Eye (tissue), 1 donor: ENCODE data around the gene SNX12.

Source experiments
- DNase-seq: peaks from one replicate; pipeline ENCODE4 v3.0.0-alpha.2; 2015

The SNX12 gene

DNA sequence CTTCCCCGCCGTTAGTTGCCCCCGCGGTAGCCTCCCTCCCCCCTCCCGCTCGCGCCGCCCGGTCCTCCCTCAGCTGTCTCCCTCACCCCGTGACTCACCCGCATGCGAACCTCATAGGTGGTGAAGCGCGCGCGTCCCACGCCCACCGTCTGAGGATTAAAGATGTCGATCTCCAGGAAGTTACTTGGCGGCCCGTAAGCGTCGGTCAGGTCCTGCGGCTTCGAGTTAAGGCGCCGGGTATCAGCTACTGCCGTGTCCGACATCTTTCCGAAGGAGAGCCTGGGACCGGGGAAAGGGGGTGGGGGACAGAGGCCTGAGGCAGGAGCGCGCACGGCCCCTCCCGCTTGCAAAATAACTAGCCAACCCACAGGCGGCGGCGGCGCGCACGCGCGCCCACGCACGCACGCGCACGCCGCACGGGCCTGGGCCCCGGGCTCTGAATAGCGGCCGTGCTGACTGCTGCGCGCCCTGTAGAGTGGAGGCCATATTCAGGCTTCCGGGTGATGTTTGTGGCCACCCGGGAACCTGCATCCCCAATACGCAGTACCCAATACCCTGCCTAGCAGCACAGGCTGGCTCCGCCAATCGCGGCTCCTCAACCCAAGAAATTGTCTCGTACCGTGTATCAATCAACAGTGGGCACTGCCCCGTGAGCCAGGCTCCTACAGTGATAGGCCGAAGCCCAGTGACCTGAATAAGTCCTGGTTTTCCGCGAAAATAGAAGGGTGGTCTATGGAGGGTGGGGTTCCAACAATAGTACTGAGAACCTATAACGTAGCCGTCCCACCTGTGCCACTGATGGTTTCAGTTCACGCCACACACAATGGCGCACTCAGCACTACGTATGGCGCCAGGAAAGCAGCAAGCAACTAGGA is at the start of gene SNX12:
Gene SNX12 (minus strand): TSS at position 291 of the 875 bp plus-strand sequence. CDS start 28 bp downstream, at position 263.
- DNase-seq: peak; percentile 94

DNA sequence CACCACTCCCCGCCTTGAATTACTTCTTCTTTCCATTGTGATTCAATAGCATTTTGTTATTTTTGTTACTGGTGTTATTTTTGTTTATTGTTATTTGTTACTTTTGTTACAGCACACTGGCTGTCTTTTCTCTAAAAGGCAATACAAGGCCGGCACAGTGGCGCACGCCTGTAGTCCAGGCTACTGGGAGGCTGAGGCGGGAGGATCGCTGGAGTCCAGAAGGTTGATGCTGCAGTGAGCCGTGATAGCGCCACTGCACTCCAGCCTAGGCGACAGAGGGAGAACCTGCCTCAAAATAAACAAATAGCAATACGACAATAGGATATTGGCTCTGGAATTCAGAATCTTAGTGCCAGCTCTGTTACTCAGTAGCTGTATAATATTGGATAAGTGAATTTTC is 49.2 kb upstream of the SNX12 start:
- DNase-seq: no peak

DNA sequence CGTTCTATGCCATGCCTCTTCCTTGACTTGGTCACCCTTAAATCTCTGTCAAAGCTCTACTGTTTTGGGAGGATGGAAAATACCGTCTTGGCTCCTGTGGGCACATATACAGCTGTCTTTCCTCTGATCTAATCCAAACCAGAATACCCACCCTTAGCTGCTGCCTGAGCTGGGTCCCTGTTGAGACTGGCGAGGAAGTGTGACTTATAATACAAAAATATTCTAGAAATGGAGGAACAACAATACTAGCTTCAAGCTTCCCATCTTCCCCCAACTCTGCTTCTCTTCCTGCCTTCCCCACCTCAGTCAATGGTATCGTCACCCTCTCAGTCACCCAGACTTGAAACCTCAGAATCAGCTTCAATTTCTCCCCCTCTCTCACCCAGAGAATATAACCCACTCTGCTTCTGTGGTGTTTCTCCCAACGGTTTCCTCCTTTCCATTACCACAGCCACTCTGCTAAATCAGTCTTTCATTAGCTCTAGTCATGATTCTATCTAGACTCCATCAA is 43.8 kb upstream of the SNX12 start:
- DNase-seq: no peak

DNA sequence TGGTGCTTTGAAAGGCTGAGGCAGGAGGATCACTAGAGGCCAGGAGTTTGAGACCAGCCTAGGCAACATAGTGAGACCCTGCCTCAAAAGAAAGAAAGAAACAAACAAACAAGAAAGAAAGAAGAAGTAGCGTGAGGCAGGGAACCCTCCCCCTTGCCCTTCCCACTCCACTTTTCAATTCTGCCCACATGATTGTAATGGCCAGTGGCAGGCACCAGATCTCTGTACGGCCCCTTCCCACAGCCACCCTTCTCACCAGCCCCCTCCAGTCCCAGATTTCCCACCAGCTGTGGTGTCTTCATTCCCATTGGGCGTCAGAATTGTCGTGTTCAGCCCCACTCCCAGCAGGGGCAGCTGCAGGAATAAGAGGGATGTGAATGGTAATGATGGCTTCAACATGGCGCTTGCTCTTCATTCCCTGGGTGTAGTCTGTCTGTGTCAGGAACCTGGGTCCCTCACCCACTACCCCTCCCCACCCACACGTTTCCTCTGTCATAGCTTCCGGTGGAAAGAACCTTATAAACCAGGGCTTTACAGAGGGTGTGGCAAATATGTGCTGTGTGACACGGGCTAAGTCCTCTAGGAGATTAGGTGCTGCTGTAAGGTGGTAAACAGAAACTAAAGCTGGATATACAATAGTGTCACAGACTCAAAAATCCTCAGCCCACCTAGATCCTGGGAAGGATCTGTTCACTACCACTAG is 43.2 kb upstream of the SNX12 start, which contains the start of gene IL2RG:
Gene IL2RG (minus strand): TSS at position 437 of the 703 bp plus-strand sequence. CDS start 38 bp downstream, at position 399.
- no peak for DNase-seq

DNA sequence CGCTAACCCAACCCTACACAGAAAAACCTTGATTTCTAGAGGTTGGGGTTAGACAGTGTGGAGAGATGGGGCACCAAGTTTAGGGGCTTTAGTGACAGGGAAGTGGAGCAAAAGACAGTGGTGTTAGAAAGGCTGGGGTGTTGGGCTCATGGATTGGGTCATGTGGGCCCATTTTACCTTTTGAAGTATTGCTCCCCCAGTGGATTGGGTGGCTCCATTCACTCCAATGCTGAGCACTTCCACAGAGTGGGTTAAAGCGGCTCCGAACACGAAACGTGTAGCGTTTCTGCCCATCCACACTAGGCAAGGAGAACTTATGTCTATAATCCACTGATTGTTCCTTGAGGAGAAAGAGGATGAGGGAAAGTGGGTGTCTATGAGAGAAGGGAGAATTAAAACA is 40.9 kb upstream of the SNX12 start:
- no peak for DNase-seq

DNA sequence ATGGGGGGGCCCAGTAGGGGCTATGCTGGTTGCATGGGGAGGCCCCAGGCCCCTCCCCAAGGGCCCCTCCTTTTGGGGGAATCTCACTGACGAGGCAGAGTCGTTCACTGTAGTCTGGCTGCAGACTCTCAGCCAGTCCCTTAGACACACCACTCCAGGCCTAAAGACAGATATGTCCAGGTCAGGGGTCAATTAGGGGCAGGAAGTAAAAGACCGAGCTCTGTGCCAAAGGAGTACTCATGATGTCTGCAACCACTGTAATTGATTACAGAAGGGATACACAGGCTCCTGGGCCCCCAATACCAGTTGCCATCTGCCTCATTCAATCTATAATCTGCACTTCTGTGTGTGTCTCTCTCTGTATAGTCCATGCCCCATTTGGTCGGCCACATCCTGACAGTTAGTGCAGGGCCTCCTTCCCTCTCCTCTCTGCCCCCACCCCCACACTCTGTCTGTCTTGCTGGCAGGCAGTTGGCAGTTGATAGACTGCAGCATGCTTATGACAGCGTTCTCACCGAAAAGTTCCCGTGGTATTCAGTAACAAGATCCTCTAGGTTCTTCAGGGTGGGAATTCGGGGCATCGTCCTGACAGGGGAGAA is 39.7 kb upstream of the SNX12 start:
- no peak for DNase-seq

DNA sequence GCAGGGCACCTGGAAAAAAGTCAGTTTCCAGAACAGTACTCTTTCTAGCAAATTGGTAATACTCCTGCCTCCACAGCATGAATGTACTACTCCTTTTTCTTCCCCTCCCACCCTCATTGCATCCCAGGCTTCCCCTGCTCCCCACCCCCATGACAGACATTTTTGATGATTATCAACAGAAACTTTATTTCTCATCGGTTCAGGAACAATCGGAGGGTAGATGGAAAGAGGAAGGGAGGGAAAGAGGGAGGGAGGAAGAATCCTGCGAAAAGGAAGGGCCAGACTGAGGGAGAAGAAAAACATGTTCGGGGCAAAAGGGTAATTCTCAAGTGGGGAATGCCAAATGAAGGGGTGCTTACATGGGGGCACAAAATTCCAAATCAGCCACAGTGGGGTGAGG is 39.1 kb upstream of the SNX12 start:
- no peak for DNase-seq

DNA sequence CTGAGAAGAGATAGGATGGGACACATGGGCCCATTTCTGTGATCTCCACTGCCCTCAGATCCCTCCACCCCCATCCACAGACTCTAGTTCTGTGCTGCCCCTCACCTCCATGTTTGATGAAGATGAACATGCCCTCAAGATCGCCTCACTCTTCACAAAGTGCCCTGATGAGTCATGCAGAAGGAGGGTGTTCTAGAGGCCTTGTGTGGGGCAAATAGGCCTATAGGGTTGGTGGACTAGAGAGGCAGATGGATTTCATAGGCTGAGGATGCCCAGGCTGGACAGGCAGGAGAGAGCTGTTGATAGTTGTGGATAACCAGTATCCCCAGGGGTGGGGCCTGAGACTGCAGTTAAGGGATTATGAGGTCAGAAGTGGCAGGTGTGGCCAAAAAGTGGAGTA is 38.3 kb upstream of the SNX12 start, which contains the start of gene CXorf65:
Gene CXorf65 (minus strand): TSS at position 314 of the 400 bp plus-strand sequence. CDS start 184 bp downstream, at position 130.
- DNase-seq: no peak

DNA sequence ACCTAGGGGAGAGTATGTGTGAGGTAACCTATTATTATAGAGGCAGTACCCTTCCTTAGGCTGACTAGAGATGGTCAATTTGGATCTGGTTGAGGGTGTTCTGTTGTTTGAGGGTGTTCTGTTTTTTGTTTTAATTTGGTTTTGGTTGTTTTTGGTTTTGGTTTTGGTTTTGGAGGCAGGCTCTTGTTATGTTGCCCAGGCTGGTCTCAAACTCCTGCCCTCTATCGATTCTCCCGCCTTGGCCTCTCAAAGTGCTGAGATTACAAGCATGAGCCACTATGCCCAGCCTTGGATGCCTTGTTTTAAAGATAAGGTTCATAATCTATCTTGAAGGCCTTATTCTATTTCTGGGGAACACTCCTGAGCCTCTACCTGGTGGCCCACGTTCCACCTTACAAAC is 37.5 kb upstream of the SNX12 start:
- no peak for DNase-seq

DNA sequence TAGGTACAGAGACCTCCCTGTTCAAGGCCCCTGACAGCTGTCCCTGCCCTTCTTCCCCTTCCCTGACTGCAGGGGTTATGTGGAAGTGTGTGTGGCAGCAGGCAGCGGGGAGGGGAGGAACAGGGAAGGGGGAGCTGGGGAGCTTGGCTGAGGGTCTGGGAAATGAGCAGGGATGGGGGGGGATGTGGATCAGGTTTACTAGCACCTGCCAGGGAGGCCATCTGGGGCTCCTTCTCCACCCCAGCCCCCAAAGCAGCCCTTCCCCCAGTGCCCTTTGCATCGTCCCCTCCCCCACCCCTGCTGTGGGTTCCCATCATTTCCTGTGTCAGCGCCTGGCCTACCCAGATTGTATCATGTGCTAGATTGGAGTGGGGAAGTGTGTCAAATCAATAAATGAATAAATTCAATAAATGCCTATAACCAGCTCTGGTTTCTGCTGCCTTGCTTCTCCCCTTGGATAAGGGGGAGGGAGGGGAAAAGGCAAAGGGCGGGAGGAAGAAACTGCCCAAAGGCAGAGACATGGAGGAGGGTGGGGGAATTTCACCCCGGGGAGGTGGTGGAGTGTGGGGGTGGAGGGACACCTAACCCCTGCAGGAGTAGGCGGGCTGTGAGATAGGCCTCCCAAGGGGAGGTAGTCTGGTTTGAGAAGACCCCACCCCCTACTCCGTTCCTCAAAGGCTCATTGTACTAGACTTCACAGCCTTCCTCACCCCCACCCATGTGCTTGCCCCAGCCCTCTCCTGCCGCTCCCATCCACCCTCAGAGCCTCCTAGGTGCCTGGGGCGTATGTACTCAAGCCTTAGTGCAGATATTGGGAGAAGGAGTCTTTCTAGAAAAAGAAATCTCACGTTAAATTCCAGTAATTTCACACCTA is 35.2 kb upstream of the SNX12 start:
- peak; percentile 78 for DNase-seq

DNA sequence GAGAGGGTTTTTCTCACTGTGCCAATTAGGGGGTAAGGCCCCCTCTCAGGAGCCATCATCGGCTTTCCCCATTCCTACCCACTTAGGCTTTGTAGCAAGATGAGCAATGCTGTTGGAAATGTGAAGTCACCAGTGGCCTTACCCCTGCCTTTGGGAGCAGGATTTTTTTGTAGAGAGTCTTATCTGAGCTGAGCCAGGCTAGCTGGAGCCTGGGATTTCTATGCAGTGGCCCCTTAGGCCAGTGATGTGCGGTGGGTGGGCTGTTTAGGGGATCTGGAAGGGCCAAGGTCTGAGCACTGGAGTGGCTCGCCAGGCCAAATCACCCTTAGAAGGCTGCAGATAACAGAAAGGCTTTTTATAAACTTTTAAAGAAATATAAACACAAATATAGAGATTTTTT is 34.2 kb upstream of the SNX12 start:
- no peak for DNase-seq

DNA sequence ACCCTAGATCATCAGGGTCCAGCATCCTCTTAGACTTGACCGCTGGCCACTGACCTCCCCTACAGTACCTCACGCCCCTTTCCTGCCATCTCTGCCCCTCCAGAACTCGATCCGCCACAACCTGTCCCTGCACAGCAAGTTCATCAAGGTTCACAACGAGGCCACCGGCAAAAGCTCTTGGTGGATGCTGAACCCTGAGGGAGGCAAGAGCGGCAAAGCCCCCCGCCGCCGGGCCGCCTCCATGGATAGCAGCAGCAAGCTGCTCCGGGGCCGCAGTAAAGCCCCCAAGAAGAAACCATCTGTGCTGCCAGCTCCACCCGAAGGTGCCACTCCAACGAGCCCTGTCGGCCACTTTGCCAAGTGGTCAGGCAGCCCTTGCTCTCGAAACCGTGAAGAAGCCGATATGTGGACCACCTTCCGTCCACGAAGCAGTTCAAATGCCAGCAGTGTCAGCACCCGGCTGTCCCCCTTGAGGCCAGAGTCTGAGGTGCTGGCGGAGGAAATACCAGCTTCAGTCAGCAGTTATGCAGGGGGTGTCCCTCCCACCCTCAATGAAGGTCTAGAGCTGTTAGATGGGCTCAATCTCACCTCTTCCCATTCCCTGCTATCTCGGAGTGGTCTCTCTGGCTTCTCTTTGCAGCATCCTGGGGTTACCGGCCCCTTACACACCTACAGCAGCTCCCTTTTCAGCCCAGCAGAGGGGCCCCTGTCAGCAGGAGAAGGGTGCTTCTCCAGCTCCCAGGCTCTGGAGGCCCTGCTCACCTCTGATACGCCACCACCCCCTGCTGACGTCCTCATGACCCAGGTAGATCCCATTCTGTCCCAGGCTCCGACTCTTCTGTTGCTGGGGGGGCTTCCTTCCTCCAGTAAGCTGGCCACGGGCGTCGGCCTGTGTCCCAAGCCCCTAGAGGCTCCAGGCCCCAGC is 32.7 kb upstream of the SNX12 start:
- no peak for DNase-seq

DNA sequence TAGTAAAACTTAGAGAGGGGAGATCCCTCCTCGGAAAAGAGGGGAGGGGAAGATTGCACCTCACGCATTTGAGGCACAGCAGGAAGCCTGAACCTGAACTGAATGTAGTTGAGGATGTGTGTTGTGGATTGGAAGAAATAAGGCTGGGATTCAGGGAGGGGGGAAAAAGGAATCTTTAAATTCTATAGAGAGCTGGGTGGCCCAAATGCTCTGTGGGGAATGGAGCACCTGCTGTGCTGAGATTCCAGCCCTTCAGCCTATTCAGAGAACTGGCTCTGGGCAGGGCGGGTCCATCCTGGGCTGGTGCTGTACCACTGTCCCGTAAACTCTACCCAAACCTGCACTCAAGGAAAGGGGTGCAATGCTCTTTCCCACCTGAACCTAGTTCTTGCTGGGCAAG is 31.6 kb upstream of the SNX12 start:
- DNase-seq: no peak

DNA sequence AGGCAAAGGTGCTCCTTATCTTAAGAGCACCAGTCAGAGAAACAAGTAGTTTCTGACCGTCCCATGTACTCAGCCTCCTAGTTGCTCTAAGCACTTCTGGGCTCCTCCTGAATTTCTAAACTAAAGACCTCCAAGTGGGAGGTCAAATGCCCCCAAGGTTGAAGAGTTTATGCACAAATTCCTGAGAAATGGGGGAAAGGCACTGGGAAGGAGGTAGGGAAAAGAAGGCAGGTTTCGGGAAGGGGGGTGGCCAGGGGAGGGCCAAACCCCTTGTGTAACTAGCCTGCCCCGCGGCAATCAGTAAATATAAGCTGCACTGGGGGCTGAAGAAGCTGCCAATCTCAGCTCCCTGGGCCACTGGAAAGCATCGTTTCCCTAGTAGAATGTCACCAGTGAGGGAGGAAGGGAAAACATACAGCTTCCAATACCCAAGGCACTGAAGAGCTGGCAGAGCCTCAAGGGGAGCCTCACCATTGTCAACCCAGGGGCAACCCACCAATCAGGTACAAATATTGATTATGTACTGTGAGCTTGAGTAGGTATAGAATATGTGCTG is 30.9 kb upstream of the SNX12 start:
- DNase-seq: no peak

DNA sequence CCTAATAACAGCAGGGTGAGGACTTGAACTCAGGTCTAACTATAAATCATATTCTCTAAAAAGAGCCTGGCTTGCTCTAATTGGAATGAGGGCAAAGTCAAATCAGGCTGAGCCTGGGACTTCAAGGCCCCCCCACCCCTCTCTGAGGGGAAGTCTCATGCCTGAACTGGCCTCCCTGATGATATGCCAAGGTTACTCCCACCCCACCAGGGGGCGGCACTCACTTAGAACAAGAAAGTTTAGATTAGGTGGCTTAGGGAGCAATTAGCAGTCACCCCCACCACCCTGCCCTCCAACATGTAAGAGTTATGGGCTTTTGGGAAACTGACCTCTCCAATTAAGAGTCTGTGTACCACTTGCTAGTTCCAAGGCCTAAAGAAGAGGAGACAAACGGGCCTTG is 30.2 kb upstream of the SNX12 start:
- DNase-seq: peak; percentile 53

DNA sequence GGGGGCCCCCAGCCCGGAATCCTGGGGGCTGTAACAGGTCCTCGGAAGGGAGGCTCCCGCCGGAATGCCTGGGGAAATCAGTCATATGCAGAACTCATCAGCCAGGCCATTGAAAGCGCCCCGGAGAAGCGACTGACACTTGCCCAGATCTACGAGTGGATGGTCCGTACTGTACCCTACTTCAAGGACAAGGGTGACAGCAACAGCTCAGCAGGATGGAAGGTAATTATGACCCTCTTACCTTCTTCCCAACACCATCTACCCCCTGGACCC is 28.6 kb upstream of the SNX12 start:
- no peak for DNase-seq

DNA sequence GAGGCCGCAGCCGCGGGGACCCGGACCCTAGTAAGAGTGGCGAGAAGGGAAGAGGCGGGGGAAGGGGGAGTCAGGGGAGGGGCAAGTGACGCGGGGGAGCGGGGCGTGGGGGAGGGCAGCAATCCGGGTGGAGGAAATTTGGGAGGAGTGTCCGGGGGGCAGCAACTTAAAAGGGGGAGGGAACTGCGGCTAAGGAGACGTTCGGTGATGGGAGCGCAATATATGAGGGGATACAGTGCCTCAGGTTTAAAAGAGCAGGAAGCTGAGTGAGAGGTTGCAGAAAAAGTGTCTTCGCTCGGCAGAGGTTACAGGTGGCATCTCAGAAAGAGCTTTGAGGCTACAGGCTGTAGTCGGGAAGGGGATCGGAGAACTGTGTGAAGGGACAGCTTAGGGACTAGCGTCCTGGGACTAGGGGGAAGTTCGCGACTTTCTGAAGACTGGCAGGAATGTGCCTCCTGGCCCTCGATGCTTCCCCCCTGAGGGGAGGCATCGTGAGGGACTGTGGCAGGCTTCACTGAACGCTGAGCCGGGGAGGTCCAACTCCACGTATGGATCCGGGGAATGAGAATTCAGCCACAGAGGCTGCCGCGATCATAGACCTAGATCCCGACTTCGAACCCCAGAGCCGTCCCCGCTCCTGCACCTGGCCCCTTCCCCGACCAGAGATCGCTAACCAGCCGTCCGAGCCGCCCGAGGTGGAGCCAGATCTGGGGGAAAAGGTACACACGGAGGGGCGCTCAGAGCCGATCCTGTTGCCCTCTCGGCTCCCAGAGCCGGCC is 28.0 kb upstream of the SNX12 start:
- DNase-seq: peak; percentile 70

DNA sequence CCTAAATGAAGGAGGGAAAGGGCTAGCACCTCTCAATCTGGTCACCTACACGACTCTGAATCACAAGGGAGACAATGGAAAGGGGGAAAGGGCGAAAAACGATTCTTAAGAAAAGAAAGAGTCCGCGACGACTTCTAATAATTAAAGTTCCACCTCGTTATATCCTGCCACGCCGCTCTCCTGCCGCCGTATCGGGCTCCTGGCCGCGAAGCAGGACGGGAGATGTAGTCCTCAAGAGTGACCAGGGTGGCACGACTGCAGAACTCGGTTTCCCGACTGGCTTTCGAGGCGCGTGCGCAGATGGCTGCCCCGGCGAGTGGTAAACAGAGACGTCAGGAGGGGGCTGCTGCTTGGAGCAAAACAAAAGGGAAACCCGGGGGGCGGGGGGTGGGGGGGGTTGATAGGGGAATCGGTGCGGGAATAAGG is 27.4 kb upstream of the SNX12 start, which contains the start of gene FOXO4:
Gene FOXO4 (plus strand): TSS at position 297 of the 426 bp plus-strand sequence. CDS start 678 bp downstream, outside the sequence.
- peak; percentile 93 for DNase-seq

DNA sequence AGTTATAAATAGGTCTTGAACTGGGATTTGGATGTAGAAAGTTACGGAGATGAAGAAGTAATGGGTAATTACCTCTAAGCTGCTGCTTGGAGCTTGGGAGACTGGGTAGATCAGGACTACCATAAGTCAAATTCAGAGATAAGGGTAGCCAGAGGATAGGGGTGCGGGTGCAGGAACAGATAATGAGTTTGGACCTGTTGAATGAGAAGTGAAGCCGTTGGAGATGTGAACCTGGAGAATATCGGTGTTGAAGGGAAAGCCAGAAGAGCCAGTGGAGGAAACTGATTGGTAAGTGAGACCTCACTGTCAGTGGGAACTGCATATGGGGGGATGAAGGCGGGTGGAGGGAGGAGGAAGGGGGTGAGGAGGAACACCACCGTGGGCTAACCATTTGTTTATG is 26.9 kb upstream of the SNX12 start:
- no peak for DNase-seq

DNA sequence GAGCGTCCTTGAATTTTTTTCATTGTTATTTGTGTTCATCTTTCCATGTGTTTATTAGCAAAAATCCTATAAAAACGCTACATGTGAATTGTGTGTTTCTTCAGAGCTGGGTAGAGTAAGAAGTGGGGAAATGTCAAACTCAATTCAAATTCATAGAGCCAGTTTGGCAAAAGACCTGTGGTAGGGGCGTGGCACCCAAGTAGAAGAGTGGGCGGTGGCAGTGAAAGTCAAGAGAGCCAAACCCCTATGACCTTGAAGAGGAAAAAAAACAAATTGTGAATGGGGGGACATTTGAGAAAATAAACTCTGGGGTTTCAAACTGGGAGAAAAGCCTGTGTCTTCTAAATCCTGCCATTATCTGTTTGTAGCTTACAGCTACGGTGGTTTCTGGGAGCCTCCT is 23.1 kb upstream of the SNX12 start:
- DNase-seq: no peak
